ENCODE measurements around the gene MARVELD2.

MARVELD2 gene

DNA sequence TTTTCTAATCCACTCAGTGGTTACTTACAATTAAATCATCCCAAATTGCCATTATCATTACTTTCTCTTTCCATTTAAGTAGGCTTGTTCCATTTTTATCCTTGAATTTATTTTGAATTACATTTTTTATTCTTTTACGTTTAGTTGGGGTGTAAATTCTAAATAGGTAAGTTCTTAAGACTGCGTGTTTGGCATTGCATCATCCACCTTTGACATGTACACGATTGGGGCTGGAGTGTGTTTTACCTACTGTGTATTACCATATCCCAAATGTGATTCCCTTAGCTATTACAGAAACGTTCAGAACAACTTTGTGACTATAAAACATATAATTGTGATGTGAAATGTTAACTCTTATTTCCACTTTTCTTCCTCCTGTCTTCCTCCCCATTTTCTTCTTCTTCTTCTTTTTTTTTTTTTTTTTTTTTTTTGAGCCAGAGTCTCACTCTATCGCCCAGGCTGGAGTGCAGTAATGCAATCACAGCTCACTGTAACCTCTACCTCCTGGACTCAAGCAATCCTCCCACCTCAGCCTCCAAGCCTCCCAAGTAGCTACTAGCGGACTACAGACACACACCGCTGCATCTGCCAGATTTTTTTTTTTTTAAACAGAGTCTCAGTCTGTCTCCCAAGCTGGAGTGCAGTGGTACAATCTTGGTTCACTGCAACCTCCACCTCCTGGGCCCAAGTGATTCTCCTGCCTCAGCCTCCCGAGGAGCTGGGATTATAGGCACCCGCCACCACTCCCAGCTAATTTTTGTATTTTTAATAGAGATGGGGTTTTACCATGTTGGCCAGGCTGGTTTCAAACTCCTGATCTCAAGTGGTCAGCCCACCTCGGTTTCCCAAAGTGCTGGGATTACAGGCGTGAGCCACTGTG is 16.7 kb downstream of the MARVELD2 start:
- TF ChIP-seq GATA2 (IDR thresholded peaks at IDR 0.05; ENCODE audit: low read depth, low read length): no peak

DNA sequence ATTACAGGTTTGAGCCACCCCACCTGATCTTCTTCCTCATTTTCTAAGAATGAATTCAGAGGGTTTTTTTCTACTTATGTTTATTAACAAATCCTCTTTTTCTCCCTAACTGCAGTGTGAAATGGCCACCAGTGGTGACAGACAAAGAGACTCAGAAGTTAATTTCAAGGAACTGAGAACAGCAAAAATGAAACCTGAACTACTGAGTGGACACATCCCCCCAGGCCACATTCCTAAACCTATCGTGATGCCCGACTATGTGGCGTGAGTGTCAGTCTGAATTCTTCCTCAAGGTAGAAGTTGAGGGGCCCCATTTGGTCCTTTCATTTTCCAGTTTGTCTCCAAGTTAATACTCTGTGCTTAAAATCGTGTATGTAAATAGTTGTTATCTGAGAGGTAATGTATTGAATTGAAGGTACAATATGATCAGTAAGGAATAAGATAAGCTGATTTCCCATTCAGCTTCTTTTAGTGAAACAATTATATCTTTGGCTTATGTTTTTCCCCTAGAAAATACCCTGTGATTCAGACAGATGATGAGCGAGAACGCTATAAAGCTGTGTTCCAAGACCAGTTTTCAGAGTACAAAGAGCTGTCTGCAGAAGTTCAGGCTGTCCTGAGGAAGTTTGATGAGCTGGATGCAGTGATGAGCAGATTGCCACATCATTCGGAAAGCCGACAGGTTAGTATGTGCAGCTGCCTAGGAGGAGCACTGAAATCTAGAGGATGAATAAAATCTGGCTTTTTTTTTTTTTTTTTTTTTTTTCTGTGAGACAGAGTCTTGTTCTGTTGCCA is 17.7 kb downstream of the MARVELD2 start:
- TF ChIP-seq GATA3 (IDR thresholded peaks at IDR 0.05; ENCODE audit: low read depth, low read length) (no peak), GATA2 (IDR thresholded peaks at IDR 0.05; ENCODE audit: low read depth, low read length) (no peak)

DNA sequence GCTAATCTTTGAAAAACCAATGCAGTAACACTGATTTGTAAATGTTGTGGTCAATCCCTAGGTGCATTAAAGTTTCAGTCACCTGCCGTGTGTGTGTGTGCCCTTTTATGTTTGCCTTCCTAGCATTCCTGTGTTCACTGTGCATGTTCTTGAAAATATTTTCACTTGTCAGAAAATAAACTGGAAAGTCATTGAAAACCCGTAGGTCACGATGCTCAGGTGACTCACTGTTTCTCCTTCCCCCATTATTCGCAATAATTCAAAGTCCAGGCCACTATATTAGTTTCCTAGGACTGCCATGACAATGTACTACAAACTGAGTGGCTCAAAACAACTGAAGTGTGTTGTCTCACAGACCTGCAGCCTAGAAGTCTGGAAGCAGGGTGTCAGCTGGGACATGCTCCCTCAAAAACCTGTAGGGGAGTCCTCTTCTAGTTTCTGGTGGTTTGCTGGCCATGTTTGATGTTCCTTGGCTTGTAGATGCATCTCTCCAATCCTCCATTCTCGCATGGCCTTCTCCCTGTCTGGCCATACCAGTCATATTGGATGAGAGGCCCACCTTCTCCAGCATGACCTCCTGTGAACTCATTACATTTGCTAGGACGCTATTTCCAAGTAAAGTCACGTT is 29.3 kb downstream of the MARVELD2 start:
- TF ChIP-seq GATA2 (IDR thresholded peaks at IDR 0.05; ENCODE audit: low read depth, low read length): no peak
- TF ChIP-seq GATA3 (IDR thresholded peaks at IDR 0.05; ENCODE audit: low read depth, low read length): no peak

DNA sequence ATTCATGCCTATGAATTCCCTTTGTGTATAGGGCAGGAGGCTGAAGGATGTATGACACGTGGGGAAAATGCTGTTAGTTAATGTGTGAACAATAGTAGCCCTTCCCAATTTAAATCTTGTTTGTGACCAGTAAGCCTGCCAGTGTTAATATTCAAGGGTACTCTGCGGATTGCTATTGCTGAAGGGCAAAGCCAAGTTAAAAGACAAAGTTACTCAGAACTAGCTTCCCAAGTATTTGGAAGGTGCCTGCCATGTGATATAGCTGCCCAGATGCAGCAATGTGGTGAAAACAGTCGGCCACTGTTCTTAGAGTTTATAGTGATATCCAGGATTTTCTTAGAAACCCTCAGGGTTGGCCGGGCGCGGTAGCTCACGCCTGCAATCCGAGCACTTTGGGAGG is 34.6 kb downstream of the MARVELD2 start:
- TF ChIP-seq GATA3 (IDR thresholded peaks at IDR 0.05; ENCODE audit: low read depth, low read length): no peak
- no peak for TF ChIP-seq GATA2 (IDR thresholded peaks at IDR 0.05; ENCODE audit: low read depth, low read length)

DNA sequence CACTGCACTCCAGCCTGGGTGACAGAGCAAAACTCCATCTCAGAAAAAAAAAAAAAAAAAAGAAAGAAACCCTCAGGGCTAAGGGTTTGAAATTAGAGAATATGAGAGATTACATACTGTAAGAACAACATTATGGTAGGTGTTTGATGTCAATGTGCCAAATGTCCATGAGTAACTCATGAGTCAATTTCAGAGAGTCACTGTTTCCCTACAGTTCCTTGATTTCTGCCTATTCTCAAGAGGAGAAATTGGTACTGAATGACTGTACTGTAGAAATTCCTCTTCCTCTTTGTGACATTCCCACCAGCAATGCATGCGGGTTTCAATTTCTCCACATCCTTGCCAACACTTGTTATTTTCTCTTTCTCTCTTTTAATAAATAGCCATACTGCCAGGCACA is 35.2 kb downstream of the MARVELD2 start:
- TF ChIP-seq GATA3 (IDR thresholded peaks at IDR 0.05; ENCODE audit: low read depth, low read length) (no peak), GATA2 (IDR thresholded peaks at IDR 0.05; ENCODE audit: low read depth, low read length) (no peak)

DNA sequence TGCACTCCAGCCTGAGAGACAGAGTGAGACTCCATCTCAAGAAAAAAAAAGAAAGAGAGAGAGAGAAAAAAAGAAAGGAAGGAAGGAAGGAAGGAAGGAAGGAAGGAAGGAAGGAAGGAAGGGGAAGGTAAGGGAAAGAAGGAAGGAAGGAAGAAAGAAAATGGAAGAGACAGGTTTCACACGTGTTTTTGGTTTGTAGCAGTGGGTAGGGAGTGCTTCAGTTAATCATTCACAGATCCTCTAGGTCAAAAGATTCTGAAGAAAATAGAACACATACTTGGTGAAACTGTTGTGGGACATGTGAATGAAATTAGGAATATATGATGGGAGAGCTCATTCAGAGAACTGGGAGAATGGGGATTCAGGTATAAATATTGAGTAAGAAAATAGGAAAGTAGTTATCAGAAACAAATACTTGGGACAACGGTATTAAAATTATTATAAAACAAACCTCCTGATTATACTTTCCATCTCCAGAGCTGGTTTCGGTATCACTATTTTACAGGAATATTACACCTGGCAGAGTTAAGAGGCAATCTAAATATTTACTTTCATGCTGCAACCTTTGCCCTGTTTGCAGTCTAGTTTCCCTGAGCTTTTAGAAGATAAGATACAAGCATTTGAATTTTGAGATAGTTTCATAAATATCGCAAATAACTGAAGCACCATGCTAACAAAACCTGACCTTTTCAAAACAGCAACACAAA is 37.2 kb downstream of the MARVELD2 start:
- TF ChIP-seq GATA3 (IDR thresholded peaks at IDR 0.05; ENCODE audit: low read depth, low read length) (no peak), GATA2 (IDR thresholded peaks at IDR 0.05; ENCODE audit: low read depth, low read length) (no peak)

DNA sequence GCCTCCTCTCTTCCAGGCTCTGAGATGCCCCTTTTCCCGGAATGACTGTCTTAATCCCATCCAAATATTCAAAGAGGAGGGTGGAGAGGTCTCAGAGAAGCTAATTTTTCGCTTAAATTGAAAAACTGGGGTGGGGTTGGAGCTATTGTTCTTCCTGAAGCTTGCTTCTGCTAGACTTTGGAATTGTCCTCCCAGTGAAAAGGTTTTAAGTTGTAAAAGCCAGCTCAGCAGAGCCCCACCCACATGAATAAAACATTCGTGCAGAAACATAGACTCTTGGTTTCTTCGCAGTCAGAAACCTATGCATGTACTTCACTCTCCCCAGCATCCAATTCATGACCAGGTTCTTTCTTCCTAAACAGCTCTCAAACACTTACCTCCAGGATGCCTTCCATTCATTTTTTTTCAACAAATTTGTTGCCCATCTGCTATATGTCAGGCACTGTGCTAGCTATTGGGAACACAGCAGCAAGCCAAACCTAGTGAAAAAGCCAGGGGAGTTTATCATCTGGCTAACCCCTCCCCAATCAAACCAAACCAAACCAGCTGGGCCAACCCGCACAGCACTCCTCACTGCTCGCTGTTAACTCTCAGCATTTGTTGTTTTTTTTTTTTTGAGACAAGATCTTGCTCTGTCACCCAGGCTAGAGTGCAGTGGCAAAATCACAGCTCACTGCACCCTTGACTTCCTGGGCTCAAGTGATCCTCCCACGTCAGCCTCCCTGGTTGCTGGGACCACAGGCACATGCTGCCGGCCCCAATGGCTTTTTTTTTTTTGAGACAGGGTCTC is 39.7 kb downstream of the MARVELD2 start:
- TF ChIP-seq GATA3 (IDR thresholded peaks at IDR 0.05; ENCODE audit: low read depth, low read length) (no peak), GATA2 (IDR thresholded peaks at IDR 0.05; ENCODE audit: low read depth, low read length) (no peak)

DNA sequence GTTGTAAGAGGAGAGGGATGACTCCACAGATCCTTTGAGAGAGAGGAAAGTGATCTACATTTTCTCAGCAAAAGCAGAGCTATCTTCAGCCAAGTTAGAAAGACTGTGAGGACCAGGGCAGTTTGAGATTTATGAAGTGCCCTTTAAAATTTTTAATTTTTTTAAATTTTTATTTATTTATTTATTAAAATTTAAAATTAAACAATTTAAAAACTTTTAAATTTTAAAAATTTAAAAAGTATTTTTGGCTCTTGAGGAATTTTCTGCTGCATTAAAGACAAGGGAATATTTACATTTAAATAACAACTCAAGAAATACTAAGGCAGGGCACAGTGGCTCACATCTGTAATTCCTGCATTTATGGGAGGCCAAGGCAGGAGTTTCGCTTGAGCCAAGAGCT is 47.3 kb downstream of the MARVELD2 start:
- TF ChIP-seq GATA2 (IDR thresholded peaks at IDR 0.05; ENCODE audit: low read depth, low read length) (no peak), GATA3 (IDR thresholded peaks at IDR 0.05; ENCODE audit: low read depth, low read length) (no peak)

DNA sequence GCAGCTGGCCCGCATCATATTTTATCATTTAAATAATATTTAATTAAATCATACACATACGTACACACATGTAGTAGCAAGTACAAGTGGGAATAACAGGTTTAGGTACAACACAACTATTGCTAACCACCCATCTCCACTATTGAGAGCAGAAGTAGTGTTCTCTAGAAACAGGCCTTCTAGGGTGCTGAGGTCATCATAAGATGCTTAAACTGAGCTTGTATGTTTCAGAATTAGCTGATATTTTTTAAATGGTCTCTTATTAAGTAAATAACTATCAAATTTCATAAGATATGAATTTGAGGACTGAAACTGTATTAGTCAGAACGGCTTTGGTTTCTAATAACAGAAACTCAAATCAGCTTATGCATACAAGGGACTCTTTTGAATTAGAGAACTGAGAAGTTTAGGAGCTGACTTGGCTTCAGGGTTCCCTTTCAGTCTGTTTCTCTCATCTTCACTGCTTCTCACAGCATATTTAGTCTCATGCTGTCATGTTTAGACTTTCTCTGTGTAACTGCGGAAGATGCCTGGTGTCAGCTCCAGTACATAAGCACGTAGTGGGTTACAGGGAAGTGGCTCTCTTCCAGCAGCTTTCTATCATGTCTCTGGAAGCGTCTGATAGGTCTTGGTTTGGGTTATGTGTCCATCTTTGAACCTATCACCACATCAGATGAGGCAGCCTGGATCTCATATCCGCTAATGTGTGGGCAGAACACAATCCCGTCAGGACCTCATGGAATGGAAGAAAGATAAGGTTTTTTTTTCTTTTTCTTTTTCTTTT is 52.7 kb downstream of the MARVELD2 start:
- TF ChIP-seq GATA2 (IDR thresholded peaks at IDR 0.05; ENCODE audit: low read depth, low read length): no peak
- TF ChIP-seq GATA3 (IDR thresholded peaks at IDR 0.05; ENCODE audit: low read depth, low read length): no peak

DNA sequence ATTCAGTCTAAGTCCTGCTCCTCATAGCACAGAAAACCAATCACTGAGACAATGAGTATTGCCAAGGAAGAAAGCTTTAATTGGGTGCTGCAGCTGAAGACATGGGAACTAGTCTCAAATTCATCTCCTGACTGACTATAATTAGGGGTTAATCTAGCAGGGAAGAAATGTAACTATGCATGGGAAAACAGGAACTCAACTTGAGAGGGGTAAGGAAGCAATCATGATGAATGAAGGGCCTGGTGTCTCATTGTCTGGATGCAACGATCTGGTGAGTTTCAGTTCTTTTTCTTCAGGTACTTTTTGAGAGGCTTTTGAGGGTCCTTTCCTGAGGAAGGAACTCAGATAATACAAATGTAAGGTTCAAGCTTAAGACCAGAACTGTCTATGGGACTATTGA is 53.7 kb downstream of the MARVELD2 start:
- TF ChIP-seq GATA3 (IDR thresholded peaks at IDR 0.05; ENCODE audit: low read depth, low read length): no peak
- TF ChIP-seq GATA2 (IDR thresholded peaks at IDR 0.05; ENCODE audit: low read depth, low read length): no peak

DNA sequence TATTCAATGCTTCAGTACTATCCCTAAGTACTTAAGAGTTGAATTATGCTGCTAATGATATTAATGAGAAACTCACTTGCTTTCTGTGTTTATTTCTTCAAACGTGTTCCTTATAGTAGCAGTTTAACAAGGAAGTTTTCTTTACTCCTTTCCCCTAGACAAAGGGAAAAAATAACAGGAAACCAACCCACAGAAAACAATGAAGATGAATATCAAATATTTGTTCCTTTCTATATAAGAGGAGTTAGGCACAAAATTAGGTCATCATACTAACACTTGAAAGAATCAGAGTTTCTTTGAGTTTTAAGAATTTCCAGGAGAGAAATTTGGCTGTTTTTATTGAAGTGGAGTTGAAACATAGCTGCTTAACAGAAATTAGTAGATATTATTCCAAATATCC is 62.3 kb downstream of the MARVELD2 start:
- TF ChIP-seq GATA2 (IDR thresholded peaks at IDR 0.05; ENCODE audit: low read depth, low read length) (no peak), GATA3 (IDR thresholded peaks at IDR 0.05; ENCODE audit: low read depth, low read length) (no peak)

DNA sequence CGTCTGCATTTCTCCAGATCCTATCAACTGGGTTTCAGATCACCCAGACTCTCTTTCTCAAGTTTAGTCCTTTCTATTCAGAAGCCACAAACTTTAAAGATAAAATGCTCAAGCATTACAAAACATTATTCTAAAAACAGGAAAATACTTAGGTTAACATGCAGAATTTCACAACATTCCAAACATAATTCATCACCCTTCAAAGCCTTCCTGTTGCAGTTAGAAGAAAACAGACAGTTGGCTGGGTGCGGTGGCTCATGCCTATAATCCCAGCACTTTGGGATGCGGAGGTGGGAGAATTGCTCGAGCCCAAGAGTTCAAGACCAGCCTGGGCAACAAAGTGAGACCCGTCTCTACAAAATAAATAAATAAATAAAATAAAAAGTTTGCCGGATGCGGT is 70.0 kb downstream of the MARVELD2 start:
- no peak for TF ChIP-seq GATA2 (IDR thresholded peaks at IDR 0.05; ENCODE audit: low read depth, low read length)
- no peak for TF ChIP-seq GATA3 (IDR thresholded peaks at IDR 0.05; ENCODE audit: low read depth, low read length)

All from SH-SY5Y (cell line).